ENCODE results near the gene AKAP9.

AKAP9 gene

GRCh38 chr7:92108821-92109220 is 168.2 kb downstream of the AKAP9 start:
- TF ChIP-seq CTCF (IDR thresholded peaks at IDR 0.05; ENCODE audit: borderline replicate concordance, insufficient read depth, low read depth, low read length) = no peak
- H3K4me3 ChIP-seq (ENCODE audit: low read depth, low read length) = no peak overlapping the region

GRCh38 chr7:92110857-92111256 is 170.2 kb downstream of the AKAP9 start:
- H3K4me3 ChIP-seq (ENCODE audit: low read depth, low read length) = no peak overlapping the region
- no peak for TF ChIP-seq CTCF (IDR thresholded peaks at IDR 0.05; ENCODE audit: borderline replicate concordance, insufficient read depth, low read depth, low read length)

- no peak for TF ChIP-seq CTCF (IDR thresholded peaks at IDR 0.05; ENCODE audit: borderline replicate concordance, insufficient read depth, low read depth, low read length)
- no peak overlapping the region for H3K4me3 ChIP-seq (ENCODE audit: low read depth, low read length)
Measured at GRCh38 chr7:92115821-92116220, 175.2 kb downstream of the AKAP9 start.

GRCh38 chr7:92116949-92117348 is 176.3 kb downstream of the AKAP9 start:
- no peak for TF ChIP-seq CTCF (IDR thresholded peaks at IDR 0.05; ENCODE audit: borderline replicate concordance, insufficient read depth, low read depth, low read length)
- H3K4me3 ChIP-seq (ENCODE audit: low read depth, low read length) = no peak overlapping the region

- no peak for TF ChIP-seq CTCF (IDR thresholded peaks at IDR 0.05; ENCODE audit: borderline replicate concordance, insufficient read depth, low read depth, low read length)
- H3K4me3 ChIP-seq (ENCODE audit: low read depth, low read length) = no peak overlapping the region
Measured at GRCh38 chr7:92119213-92119759, 178.6 kb downstream of the AKAP9 start.

- no peak for TF ChIP-seq CTCF (IDR thresholded peaks at IDR 0.05; ENCODE audit: borderline replicate concordance, insufficient read depth, low read depth, low read length)
- H3K4me3 ChIP-seq (ENCODE audit: low read depth, low read length) = no peak overlapping the region
Measured at GRCh38 chr7:92121681-92122080, 181.0 kb downstream of the AKAP9 start.

- H3K4me3 ChIP-seq (ENCODE audit: low read depth, low read length) = no peak overlapping the region
- no peak for TF ChIP-seq CTCF (IDR thresholded peaks at IDR 0.05; ENCODE audit: borderline replicate concordance, insufficient read depth, low read depth, low read length)
Measured at GRCh38 chr7:92131093-92131492, 190.4 kb downstream of the AKAP9 start.
